ENCODE results near the gene C16orf74. TPM values are rescaled to one million over a fixed set of nuclear protein-coding genes. Genes with fewer than 3 reads are reported as not detected.

C16orf74 gene
- total RNA-seq, 1 donor from 2014 or later, result not detected

Other genes with a start within 250 kb of the C16orf74 start
- 37.2 and 39.4 TPM in 2 replicates for gene GSE1, start 137.8 kb downstream of the C16orf74 start, total RNA-seq
- 66.8 and 66.9 TPM in 2 replicates for gene GINS2, start 62.1 kb downstream of the C16orf74 start, total RNA-seq
- 36.1 and 40.2 TPM in 2 replicates for gene EMC8, start 48.4 kb upstream of the C16orf74 start, total RNA-seq
- 543 and 561 TPM in 2 replicates for gene COX4I1, start 48.6 kb upstream of the C16orf74 start, total RNA-seq
- 37.8 and 40.1 TPM in 2 replicates for gene IRF8, start 148.1 kb upstream of the C16orf74 start, total RNA-seq

Data from activated T-helper 2 cell treated with anti-CD3 and anti-CD28 coated beads, Interferon-gamma antibody, Interleukin-2, Interleukin-4, amounts not matched to agents 10 μg/mL and 5 μg/mL and 100 μg/mL, durations not matched to agents 14 hours and 24 hours and 36 hours (primary cell).